ENCODE data around the gene HCN2.

HCN2 gene

DNA sequence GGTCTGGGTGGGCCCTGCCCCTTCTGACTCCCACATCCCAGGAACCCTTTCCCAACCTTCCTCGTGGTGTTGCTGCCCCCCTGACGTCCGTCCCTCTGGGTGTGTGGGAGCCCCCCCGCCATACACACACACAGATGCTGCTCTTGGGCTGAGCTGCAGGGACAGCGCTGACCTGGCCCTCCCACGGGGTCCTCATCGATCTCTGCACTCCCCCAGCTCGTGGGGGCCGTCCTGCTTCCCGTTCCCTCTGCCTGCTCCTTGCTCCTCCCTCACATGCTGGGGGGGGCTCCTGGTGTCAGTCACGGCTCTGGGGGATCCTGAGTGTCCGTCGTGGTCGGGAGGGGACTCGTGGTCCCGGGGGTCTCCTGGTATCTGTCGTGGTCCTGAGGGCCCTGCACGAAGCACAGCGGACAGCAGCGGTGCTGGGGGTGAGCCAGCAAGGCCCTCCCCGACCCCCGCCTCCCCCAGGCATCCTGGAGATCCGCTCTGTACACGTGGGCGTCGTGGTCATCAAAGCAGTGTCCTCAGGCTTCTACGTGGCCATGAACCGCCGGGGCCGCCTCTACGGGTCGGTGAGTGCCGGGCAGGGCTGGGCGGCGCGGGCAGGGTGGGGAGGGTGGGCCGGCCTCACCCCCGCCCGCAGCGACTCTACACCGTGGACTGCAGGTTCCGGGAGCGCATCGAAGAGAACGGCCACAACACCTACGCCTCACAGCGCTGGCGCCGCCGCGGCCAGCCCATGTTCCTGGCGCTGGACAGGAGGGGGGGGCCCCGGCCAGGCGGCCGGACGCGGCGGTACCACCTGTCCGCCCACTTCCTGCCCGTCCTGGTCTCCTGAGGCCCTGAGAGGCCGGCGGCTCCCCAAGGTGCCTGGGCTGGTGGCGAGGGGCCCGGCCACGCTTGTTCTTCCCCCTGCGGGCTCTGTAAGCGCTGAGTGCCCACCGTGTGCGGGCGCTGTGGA, 53.4 kb downstream of the HCN2 start:
- no peak for FAIRE-seq

DNA sequence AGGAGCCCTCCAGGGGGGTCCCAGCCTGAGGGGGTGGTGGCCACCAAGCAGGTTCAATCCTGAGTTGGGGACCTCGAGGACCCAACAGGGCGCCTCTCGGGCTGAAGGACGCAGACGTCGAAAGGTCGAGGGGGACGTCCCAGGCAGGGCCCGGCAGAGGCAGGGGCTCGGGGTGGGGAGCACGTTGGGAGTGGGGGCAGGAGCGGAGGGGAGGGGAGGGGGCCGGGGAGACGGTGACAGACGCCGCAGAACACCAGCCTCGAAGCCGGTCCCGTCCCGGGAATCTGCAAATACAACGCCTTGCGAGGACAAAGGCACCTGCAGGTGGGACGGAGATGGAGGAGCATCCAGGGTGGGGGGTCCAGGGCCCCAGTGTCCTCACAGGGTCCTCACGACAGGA, 54.1 kb downstream of the HCN2 start:
- FAIRE-seq, result no peak

DNA sequence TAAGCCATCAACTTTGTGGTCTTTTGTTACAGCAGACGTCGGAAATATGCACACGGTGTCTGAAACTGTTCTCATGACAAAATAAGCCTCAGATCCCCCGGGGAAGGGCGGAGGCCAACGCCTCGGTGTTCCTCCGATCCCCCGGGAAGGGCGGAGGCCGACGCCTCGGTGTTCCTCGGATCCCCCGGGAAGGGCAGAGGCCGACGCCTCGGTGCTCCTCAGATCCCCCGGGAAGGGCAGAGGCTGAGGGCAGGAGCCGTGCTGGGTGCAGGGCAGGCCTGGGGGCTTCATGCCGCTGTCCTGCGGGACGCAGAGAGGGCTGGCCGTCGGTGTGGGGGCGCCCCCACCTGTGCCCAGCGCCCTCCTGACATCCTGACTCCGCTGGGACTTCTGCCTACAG, 54.7 kb downstream of the HCN2 start:
- no peak for FAIRE-seq

DNA sequence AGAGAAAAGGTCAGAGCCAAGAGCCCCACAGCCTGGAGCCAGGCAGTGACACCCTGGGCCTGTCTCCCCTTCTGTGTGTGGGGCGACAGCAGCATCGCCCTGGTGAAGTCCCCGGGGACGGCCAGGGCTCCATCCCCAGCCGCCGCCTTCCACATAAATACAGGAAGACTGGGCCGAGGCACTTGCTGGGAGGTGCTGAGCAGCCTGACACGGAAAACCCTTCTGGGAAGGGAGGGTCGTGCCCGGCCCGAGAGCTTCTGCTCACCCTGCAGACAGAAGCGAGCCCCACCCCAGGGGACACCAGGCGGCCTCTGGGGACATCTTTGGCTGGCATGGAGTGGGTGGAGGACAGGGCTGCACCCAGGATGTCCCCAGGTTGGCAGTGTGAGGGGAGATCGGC, 55.1 kb downstream of the HCN2 start:
- no peak for FAIRE-seq

DNA sequence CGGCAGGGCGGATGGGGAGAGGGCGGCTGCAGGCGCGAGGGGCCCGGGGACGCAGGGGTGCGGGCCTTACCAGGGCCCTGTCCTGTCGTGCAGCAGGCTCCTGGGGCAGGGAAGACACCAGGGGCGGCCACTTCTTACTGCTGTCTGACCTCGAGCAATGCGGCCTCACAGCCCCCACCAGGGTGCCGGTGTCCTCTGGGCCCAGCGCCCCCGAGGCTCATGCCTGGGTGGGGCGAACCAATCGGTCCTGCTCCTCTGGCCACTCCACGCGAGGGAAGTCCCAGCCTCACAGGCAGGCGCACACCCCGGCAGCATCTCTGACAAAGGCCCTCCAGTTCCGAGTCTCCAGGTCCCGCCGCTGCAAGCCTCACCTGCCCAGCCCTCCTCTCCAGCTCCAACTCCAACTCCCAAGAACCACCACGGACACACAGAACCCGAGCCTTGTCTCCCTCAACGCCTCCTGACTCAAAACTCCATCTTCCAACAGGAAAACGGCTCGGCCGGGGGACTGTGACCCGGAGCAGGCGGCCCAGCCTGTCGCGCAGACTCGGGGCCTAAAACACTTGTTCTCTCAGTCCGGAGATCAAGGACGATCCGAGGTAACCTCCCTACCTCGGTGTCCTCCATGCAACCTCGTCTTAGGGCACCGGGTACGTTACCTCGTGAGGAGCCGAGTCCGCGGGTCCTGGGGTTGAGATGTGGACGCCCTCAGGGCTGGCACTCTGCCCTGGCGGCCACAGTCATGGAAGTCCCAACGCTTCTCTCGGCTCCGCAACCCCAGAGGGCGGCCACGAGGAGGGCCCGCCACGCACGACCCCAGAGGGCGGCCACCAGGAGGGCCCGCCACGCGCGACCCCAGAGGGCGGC, 56.5 kb downstream of the HCN2 start:
- FAIRE-seq, result no peak

DNA sequence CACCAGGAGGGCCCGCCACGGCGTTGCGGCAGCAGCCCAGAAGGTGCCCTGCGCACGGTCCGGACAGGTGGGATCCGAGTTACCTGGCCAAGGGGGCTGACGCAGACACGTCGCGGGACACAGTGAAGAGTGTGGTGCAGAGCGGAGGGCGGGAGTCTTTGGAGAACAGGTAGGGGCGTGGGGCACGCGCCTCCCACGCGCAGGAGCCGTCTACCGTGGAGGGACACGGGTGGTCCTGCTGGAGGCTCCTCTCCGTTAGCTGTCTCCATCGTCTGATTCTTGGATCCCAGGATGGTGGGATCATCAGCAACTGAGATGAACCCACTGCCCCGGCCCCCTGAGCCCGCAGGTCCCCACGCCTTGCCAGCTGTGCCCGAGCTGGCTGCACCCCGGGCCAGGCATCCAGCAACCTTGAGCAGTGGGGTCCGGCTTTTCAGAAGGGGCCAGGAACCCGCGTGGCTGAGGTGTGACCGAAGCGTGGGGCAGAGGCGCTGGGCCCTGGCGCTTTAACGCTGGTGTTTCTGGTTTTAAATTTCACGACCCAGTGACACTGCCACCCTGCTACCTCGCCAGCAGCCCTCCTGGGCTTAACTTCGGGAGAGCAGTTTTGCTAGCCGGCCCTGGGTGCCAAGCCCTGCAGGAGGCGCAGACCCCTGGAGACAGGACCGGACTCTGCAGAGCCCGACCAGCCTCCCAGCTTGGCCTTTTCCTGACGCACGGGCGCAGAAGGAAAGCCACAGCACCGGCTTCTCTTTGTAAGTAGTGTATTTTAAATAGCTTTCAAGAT, 57.3 kb downstream of the HCN2 start:
- FAIRE-seq, result no peak

DNA sequence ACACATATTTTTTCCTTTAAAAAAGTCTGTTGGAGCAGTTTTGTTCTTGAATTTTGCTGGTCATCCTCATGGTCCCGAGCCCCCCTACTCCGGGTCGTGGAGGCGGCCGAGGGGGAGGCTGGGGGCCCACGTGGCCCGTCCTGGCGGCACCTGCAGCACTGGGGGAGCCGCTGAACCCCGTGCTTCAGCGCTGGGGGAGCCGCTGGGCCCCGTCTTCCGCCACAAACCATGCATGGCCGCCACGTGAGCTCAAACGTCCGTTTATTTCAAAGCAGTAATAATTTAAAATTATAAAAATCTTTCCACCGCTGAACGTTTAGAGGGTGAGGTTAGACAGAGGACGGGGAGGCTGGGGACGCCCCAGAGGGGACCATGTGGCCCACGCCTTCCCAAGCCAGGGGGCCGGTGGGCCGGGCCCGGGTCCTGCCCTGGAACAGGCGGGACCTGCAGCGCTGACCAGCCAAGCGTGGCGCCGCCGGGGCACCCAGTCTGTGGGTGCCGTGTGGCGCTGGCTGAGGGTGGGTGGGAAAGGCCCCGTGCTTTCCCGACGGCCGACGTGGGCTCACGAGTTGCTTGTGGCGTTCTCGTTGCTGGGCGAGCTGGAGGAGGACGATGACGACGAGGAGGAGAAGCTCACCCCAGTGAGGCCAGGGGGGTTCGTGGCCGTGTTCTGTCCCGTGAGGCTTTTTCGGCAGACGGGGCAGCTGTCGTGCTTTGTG, 58.0 kb downstream of the HCN2 start:
- no peak for FAIRE-seq

DNA sequence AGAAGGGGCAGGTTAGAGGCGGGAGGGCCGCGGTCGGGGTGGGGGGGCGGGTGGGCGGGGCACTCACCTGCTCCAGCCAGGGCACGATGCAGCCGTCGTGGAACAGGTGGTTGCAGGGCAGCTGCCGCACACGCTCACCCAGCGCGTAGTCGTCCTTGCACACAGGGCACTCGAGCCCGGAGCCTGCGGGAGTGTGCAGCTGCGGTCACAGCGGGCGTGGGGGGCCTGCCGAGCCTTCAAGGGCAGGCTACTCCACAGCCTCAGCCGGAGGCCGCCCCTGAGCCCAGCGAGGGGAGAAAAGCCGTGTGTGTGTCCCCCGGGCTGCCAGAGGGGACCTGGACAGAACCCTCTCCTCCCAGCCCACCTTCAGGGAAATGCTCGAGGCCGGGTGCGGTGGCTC, 58.6 kb downstream of the HCN2 start:
- no peak for FAIRE-seq

DNA sequence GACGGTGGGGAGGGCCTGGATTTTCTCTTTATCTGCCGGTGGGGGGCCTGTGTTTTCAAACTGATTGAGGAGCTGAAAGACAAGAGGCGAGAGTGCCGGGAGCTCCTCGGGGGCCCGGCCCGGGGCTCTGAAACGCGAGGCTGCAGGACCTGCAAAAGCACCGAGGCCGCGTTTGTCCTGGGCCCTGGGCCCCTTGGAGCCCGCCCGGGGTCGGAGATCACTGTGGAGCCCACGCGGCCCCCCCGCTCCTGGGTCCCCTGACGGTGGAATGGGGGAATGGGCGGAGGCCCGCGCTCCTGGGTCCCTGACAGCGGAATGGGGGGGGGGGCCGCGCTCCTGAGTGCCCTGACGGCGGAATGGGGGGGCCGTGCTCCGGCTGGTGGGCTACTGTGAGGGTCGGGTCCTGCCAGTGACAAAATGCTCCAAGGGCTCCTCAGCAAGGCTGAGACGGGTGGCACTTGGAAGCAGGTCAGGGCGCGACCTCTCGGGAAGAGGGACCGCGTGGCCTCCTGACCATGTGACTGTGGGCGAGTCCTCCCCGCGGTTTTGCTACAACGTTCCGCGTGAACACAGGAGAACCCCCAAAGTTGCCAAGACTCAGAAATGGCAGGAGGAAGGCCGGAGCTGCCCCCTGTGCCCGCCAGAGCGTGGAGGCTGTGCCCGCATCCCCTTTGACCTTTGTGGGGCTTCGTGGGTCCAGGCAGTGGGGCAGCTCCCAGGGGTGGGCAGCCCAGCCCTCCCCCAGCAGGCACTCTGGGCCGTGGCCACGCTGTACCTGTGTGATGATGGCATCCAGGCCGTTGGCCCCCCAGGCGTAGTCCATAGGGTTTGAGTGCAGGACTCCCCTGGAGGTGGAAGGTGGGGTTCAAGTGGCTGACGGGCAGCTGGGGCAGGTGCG, 59.5 kb downstream of the HCN2 start:
- FAIRE-seq, result no peak

DNA sequence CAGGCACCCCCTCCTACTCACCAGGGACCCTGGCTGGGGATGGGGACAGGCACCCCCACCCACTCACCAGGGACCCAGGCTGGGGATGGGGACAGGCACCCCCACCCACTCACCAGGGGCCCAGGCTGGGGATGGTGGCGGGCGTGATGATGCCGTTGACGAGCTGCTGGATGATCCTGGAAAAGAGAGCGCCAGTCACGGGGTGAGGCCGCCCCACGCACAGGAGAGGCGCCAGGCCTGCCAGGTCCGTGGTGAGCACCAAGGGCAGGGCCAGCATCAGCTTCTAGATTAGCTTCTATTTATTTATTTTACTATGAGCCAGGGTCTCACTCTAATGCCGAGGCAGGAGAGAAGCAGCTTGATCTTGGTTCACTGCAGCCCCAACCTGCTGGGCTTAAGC, 60.4 kb downstream of the HCN2 start:
- FAIRE-seq, result no peak

DNA sequence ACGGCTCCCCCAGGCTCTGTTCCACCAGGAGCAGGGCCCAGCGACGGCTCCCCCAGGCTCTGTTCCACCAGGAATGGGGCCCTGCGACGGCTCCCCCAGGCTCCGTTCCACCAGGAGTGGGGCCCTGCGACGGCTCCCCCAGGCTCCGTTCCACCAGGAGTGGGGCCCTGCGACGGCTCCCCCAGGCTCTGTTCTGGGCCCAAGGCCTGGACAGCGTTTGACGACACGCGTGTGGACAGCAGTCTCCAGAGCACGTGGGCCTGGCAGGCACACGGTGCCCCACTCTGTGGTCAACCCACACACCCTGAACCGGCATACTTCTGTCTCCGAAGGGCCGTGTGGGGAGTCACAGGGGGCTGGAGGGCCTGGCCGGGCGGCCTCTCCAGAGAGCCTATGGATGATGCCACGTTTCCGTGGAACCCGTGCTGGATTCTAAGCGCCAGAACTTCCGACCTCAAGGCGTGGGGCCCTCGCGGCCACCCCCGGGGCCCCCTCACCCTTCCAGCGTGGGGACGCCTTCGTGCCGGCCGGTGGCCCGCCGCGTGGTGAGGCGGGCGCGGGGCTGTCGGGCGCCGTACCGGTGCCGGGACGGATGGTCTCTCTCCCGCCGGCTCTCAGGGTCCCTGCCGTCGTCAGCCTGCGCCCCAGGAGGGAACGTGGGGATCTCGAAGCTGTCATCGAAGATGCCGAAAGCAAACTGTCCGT, 61.6 kb downstream of the HCN2 start:
- FAIRE-seq, result no peak

DNA sequence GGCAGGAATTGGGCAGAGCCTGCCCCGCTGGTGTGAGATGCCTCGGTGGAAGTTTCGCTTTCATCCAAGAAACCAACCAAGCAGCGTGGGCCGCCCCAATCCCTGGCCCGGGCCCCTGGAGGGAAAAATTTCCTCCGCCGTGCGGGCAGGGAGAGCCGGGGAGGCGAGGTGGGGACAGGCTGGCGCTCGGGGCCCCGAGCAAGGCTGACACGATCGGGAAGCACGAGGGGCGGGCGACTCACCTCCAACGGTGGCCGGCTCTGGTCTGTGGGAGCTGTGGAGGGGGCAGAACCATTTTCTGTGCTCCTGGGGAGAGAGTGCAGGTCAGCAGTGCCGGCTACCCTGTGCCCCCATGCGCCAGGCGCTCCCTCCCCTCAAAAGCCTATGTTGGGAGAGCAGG, 62.3 kb downstream of the HCN2 start:
- FAIRE-seq, result no peak

DNA sequence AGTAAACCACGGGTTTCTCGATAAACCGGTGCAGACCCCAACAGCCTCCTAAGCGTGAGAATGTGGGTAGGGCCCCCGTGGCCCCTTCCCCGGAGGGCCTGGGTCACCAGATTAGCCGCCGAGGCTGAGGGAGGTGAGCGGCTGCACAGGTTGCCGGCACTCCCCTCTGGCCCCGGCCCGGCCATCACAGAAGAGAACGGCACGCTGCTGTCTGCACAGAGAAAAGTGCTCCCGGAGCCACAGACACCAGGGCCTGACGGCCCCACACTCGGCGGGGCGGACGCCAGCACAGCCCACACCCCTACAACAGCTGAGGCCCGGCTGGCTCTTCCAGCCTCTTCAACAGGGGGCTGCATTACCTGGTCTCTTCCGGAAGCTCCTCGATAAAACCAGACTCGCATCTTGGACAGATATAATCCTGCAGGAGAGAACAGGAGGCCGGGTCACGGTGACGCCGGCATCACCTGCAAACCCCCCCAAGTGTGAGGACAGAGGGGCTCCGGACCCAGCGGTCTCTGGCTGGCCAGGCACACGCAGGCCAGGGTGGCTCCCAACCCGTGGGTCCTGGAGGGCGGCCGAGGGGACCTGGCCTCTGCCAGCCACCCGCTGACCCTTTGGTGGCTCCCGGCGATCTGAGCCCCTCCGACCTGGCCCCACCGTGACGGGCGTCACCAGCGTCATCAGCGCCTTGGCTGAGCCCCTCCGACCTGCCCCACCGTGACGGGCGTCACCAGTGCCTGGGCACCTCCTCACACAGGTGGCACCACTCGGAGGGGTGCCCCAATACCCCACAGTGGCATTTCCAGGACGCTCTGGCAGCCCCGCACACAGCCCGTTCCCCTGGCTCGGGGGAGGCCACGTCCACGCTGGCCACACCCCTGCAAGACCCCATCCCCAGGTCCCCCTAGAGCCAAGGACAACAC, 63.0 kb downstream of the HCN2 start:
- FAIRE-seq, result no peak

DNA sequence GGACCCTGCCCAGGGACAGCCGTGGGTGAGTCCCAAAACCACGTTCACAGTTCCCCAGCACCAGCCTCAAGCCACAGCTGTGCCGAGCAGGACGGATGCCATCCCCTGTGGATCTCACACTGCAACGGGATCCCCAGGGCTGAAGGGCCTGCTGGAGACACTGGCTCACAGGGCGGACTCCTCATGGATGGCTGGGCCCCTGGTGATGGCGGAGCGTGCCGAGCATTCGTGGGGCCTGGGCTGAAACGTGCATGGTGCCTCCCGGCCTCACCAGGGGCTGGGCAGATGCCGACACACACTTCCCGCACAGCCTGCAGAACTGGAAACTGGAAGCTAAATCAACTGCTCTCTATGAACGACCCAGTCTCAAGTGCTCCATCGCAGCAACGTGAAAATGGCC, 63.7 kb downstream of the HCN2 start:
- FAIRE-seq, result no peak

DNA sequence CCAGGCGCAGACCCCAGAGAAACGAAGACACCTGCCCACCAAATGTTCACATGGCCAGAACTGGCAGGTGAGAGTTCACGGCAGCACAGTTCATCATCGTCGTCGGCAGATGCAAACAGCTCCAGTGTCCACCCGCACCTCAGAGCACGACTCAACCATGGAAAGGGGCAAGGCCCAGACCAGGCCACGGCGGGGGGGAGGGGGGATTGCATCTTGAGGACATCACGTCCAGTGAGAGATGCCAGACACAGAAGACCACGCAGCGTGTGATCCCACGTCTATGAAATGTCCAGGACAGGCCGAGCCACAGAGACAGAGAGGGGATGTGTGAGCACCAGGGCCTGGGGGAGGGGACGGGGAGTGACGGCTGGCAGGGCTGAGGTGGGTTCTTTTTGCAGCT, 66.0 kb downstream of the HCN2 start:
- no peak for FAIRE-seq

DNA sequence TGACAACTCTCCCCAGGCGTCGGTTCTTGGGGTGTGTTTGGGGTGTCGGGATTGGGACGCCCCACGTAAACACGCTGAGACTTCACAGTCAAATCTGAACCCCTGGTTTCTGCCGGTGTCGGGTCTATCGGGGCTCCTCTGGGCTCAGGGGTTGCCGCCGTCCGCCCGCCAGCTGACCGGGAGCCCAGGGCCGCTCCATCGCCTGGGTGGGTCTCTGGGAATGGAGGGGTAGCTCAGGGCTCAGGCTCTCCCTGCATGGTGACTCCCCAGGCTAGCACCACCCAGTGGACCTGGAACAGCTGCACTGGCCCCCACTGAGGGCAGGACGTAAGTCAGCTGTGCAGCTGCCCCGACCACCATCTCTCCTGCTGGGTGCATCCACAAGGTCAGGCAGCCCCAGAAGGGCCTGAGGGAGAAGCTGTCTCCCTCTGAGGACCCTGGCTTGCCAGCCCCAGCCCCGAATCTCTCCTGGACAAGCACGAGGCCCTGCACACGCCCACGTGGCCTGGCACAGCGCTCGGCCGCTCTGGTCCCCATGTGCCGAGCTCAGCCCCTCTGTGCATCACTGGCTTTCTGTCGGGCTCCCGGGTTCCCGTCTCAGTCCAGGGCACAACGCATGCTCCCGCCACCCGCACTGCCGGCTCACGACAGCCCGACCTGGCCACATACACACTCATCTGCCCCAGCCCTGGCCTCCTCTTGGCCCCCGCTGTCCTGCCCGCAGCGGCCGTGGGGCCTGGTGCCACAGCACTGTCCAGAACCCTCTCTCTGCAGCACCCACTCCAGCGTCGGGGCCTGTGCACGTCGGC, 67.3 kb downstream of the HCN2 start:
- FAIRE-seq, result no peak

DNA sequence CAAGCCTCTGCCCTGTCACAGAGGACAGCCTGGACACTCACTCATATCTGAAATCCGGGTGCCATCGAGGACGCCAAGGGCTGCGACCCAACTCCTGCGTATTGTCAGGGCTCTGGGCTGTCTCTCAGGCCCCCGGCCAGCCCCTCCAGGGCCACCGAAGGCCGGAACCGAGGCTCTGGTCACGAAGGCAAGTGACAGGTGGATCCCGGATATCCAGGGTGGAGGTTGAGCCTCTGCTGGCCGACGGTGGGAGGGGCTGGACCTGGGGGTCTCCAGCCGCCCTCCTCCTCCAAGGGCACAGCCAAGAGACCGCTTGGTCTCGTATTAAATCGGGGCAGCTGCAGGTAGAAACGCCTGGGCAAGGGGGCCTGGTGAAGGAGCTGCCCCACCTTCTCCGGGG, 67.9 kb downstream of the HCN2 start:
- no peak for FAIRE-seq

DNA sequence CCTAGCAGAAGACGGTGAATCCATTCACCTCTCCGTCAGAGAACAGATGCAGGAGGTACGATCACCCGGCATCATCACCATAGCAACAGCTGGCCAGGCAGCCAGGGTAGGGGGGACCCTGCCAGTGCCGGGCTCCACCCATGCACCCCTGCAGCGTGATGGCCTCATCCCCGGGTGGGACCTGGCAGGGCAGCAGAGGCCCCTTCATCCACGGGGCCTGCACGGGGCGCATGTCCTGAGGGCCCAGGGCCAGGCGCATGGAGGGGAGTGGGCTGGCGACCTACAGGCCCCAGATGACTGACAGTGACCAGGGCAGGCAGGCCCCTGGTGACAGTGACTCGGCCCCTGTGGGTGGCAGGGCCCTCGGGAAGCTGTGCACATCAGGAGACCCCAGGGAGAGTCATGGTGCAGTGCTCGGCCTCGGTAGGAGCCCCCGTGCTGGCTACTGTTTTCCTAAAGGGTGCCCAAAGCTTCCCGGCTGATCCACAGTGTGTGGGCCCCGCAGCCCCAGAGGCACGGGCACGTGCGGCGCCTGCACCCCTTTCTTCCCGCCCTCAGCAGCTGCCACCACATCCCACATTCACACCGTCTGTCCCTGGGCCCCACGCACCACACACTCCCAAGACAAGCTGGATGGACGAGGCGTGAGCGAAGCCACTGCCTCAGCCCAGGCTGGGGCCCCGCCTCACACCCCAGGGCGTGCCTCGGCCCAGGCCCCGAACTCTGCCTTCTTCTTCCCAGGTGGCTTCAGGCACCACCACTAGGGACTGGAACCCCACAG, 68.6 kb downstream of the HCN2 start:
- FAIRE-seq, result no peak

Measured in islet of Langerhans (tissue), 1 donor.